Measurements from ENCODE around the gene DVL1. TPM values are rescaled to one million over a fixed set of nuclear protein-coding genes. Genes with fewer than 3 reads are reported as not detected.

Gene DVL1
- total and polyA plus RNA-seq, 2 of the 13 experiments (the other 11 are each of a cell fraction or from before 2014, with no cell fraction given) = 30.8 to 60.4 TPM

DNA sequence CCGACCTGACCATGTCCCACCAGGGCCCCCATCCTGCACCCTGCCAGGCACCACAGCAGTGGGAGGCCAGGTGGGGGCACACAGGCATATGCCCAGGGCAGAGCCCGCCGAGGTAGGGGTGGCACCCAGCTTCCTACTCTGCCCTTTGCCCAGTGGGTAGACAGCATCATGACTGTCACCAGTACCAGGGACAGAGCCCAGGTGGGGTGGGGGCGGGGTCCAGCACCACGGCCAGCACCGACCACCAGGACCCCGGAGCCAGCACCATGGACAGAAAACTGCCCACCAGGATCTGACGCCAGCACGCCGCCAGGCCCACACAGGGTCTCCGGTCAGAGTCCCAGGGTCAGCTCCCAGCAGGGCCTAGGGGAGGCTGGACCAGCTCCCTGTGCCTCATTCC, 14.4 kb downstream of the DVL1 start (continued):
- TF ChIP-seq, protein P1, sequence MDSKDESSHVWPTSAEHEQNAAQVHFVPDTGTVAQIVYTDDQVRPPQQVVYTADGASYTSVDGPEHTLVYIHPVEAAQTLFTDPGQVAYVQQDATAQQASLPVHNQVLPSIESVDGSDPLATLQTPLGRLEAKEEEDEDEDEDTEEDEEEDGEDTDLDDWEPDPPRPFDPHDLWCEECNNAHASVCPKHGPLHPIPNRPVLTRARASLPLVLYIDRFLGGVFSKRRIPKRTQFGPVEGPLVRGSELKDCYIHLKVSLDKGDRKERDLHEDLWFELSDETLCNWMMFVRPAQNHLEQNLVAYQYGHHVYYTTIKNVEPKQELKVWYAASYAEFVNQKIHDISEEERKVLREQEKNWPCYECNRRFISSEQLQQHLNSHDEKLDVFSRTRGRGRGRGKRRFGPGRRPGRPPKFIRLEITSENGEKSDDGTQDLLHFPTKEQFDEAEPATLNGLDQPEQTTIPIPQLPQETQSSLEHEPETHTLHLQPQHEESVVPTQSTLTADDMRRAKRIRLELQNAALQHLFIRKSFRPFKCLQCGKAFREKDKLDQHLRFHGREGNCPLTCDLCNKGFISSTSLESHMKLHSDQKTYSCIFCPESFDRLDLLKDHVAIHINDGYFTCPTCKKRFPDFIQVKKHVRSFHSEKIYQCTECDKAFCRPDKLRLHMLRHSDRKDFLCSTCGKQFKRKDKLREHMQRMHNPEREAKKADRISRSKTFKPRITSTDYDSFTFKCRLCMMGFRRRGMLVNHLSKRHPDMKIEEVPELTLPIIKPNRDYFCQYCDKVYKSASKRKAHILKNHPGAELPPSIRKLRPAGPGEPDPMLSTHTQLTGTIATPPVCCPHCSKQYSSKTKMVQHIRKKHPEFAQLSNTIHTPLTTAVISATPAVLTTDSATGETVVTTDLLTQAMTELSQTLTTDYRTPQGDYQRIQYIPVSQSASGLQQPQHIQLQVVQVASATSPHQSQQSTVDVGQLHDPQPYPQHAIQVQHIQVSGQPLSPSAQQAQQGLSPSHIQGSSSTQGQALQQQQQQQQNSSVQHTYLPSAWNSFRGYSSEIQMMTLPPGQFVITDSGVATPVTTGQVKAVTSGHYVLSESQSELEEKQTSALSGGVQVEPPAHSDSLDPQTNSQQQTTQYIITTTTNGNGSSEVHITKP (CRISPR knock-in tag; IDR thresholded peaks at IDR 0.05; ENCODE audit: low read depth) = no peak
- TF ChIP-seq, protein P2, sequence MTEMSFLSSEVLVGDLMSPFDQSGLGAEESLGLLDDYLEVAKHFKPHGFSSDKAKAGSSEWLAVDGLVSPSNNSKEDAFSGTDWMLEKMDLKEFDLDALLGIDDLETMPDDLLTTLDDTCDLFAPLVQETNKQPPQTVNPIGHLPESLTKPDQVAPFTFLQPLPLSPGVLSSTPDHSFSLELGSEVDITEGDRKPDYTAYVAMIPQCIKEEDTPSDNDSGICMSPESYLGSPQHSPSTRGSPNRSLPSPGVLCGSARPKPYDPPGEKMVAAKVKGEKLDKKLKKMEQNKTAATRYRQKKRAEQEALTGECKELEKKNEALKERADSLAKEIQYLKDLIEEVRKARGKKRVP (CRISPR knock-in tag; IDR thresholded peaks at IDR 0.05) = no peak
- peak; percentile 76; the same call in 1 of the 2 replicates for TF ChIP-seq KLF11 (CRISPR knock-in tag; IDR thresholded peaks at IDR 0.05)
- no peak for TF ChIP-seq SRF (IDR thresholded peaks at IDR 0.05; ENCODE audit: low read depth, low read length)
- TF ChIP-seq, protein P3, sequence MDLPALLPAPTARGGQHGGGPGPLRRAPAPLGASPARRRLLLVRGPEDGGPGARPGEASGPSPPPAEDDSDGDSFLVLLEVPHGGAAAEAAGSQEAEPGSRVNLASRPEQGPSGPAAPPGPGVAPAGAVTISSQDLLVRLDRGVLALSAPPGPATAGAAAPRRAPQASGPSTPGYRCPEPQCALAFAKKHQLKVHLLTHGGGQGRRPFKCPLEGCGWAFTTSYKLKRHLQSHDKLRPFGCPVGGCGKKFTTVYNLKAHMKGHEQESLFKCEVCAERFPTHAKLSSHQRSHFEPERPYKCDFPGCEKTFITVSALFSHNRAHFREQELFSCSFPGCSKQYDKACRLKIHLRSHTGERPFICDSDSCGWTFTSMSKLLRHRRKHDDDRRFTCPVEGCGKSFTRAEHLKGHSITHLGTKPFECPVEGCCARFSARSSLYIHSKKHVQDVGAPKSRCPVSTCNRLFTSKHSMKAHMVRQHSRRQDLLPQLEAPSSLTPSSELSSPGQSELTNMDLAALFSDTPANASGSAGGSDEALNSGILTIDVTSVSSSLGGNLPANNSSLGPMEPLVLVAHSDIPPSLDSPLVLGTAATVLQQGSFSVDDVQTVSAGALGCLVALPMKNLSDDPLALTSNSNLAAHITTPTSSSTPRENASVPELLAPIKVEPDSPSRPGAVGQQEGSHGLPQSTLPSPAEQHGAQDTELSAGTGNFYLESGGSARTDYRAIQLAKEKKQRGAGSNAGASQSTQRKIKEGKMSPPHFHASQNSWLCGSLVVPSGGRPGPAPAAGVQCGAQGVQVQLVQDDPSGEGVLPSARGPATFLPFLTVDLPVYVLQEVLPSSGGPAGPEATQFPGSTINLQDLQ (CRISPR knock-in tag; IDR thresholded peaks at IDR 0.05) = peak; percentile 58; the same call in 1 of the 2 replicates
- TF ChIP-seq, protein P4, sequence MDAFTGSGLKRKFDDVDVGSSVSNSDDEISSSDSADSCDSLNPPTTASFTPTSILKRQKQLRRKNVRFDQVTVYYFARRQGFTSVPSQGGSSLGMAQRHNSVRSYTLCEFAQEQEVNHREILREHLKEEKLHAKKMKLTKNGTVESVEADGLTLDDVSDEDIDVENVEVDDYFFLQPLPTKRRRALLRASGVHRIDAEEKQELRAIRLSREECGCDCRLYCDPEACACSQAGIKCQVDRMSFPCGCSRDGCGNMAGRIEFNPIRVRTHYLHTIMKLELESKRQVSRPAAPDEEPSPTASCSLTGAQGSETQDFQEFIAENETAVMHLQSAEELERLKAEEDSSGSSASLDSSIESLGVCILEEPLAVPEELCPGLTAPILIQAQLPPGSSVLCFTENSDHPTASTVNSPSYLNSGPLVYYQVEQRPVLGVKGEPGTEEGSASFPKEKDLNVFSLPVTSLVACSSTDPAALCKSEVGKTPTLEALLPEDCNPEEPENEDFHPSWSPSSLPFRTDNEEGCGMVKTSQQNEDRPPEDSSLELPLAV (CRISPR knock-in tag; conservative IDR thresholded peaks at IDR 0.05; ENCODE audit: low read depth) = no peak
- TF ChIP-seq NFRKB (IDR thresholded peaks at IDR 0.05) = no peak
- TF ChIP-seq XRCC5 (optimal IDR thresholded peaks at IDR 0.05; ENCODE audit: low read length) = no peak
- no peak for TF ChIP-seq ZNF225 (CRISPR knock-in tag; IDR thresholded peaks at IDR 0.05)
- TF ChIP-seq HNRNPH1 (optimal IDR thresholded peaks at IDR 0.05; ENCODE audit: low read depth, low read length) = no peak
- TF ChIP-seq ZNF207 (IDR thresholded peaks at IDR 0.05; ENCODE audit: borderline replicate concordance) = no peak
- TF ChIP-seq IRX3 (CRISPR knock-in tag; IDR thresholded peaks at IDR 0.05; ENCODE audit: borderline replicate concordance, low read depth) = no peak; the same call in 1 of the 2 replicates
- no peak for TF ChIP-seq SP4 (CRISPR knock-in tag; IDR thresholded peaks at IDR 0.05)
- no peak for TF ChIP-seq ATRX (CRISPR knock-in tag; IDR thresholded peaks at IDR 0.05; ENCODE audit: borderline replicate concordance)
- TF ChIP-seq TP53 (CRISPR knock-in tag; conservative IDR thresholded peaks at IDR 0.05) = no peak
- TF ChIP-seq ZNF335 (CRISPR knock-in tag; IDR thresholded peaks at IDR 0.05) = no peak
- no peak for TF ChIP-seq KLF9 (CRISPR knock-in tag; IDR thresholded peaks at IDR 0.05; ENCODE audit: low read depth)
- TF ChIP-seq ZNF607 (CRISPR knock-in tag; IDR thresholded peaks at IDR 0.05; ENCODE audit: borderline replicate concordance) = peak; percentile 83
- TF ChIP-seq, protein P5, sequence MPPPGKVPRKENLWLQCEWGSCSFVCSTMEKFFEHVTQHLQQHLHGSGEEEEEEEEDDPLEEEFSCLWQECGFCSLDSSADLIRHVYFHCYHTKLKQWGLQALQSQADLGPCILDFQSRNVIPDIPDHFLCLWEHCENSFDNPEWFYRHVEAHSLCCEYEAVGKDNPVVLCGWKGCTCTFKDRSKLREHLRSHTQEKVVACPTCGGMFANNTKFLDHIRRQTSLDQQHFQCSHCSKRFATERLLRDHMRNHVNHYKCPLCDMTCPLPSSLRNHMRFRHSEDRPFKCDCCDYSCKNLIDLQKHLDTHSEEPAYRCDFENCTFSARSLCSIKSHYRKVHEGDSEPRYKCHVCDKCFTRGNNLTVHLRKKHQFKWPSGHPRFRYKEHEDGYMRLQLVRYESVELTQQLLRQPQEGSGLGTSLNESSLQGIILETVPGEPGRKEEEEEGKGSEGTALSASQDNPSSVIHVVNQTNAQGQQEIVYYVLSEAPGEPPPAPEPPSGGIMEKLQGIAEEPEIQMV (CRISPR knock-in tag; IDR thresholded peaks at IDR 0.05; ENCODE audit: low read depth) = no peak
- TF ChIP-seq HMGA1 (CRISPR knock-in tag; conservative IDR thresholded peaks at IDR 0.05) = no peak
- TF ChIP-seq ZNF326 (CRISPR knock-in tag; IDR thresholded peaks at IDR 0.05; ENCODE audit: borderline replicate concordance) = no peak

Data from HepG2 (cell line).